Stimulated activated CD4-positive, alpha-beta T cell treated with anti-CD3 and anti-CD28 coated beads, Interleukin-1b, Interleukin-23, amount 100 ng/mL, for 4 hours (primary cell): ENCODE measurements around the gene CCDC112.
"Not testable (repeated sequence)": the region's sequence is repeated elsewhere in the genome, so short reads cannot be mapped to it uniquely, and the experiment has no call there.

Experiments
- DNase-seq, 2 donors: peaks; one replicate each; pipeline ENCODE4 v3.0.0-alpha.2; 2020; ENCODE audit warnings: low read depth in 2 of 2

CCDC112 gene

DNA sequence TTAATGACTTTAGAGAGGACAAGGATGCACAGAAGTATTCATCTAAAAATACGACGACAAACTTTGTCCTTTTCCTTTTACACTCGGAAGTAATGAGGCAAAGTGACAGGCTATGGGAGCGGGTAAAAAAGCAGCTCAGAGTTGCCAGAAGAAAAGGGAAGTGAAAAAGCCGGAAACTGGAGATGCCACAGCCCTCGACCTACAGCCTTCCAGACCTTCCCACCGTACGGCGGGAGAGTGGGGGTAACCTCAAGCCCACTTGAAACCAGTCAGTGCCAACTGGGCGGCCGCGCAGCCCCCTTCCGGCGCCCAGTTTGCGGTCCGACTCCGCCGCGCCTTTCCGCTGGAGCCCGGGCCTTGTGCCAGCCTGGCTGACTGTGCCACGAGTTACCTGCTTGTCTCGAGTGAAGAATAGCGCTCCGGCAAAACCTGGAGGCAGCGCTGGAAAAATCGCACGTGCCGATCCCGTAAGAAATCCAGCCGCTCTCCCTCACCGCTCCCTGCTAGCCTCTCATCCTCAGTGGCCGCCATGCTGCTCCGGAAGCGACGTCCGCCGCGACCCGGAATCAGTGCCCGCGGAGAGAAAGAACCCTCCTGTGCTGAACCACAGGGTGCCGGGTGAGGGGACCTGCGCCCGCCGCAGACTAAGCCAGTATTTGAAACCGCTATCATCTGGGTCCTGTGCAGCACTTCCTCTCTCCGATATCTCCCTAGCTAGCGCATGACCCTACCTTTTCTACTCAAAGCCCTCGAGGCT is 34.0 kb downstream of the CCDC112 start, which contains the start of gene PGGT1B:
Gene PGGT1B, minus strand, starts transcription at position 557 of the 757 bp plus-strand sequence. Its CDS starts 26 bp downstream, at position 531.
- peak; percentile 47 to 62 for DNase-seq

DNA sequence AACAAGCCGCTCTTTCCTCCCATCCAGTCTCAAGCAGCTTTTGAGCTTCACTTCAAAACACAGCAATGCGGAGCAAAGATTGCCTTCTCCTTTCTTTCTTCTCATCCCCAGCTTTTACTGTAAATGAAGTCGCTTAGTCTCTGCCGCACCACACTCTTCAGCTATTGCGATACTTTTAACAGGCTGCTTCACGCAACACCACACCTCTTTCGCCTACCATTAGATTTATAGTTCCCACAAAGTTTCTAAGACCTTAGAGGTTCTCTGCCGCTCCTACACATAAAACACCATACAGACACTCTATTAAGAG is 34.5 kb downstream of the CCDC112 start:
- DNase-seq, result no peak

DNA sequence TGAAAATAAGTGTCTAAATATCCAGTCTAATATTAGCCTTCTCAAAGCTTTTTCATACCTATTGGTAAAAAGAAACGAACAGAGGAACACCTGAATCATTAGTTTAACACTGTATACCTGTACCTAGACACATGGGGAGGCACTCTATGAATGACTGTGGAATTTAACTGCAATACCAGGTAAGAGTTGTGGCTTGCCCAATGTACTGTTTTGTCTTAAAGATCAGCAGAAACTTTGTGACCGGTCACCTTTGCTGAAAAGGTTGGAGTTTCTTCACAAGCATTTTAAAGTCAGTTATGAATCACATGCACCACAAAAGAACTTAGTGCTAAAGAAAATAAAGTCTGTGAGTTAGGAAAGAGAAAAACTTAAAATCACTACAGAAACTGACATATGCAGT is 36.2 kb downstream of the CCDC112 start:
- no peak for DNase-seq

DNA sequence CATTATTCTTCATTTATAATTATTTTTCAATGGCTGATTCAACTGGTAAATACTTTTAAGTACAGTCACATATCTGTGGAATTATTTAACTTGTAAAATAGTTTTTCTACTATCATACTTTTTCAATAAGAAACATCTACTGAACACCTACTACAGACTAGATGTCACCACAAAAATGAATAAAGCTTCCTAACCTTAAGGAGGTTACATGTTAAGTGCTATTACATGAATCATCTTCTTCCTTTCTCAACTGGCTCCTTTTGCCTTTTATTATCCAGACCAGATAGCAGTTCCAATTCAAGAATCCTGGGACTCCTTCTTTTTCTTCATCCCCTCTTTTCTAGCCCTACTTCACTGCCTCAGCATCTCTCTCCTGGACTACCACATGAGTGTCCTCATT is 38.5 kb downstream of the CCDC112 start:
- no peak for DNase-seq

DNA sequence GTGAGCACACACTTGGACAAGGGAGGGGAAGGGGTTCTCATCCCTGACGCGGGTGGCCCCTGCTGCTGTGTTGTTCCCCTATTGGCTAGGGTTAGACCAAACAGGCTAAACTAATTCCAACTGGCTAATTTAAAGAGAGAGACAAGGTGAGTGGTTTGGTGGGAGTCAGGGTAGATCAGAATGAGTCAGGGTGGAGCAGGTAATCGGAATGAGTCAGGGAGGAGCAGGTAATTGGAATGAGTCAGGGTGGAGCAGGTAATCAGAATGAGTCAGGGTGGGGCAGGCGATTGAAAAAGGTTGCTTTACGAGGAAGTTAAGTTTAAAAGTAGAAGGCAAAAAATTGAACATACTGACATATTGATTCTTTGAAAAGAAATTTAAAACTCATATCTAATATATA is 47.1 kb downstream of the CCDC112 start:
- not testable (repeated sequence) for DNase-seq

DNA sequence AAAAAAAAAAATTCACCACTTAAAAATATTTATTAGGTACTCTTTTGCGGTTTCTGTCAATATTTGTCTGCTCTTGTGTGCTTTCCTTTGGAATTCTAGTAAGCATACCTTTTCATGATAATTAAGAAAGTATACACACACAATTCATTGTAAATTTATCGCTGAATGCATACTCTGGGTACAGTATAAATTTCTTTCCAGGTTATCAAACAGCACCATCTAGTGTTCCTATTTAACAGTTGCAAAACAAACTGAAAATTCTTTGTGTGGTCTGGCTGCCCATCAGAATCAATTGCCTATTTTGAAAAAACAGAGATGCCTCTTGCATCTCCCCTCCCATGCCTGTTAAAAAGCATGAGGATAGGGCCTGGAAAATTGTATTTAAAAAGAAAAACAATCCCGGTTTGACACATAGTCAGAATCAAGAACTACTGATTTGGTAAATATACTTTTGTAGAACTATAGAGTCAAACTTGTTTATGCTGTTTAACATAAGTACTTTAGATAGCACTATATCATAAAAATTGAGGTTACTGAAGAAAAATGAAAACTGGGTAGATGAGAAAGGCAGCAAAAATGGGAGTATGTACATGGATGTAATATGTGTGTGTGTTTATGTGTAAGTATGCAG is 50.0 kb downstream of the CCDC112 start:
- DNase-seq, result no peak

DNA sequence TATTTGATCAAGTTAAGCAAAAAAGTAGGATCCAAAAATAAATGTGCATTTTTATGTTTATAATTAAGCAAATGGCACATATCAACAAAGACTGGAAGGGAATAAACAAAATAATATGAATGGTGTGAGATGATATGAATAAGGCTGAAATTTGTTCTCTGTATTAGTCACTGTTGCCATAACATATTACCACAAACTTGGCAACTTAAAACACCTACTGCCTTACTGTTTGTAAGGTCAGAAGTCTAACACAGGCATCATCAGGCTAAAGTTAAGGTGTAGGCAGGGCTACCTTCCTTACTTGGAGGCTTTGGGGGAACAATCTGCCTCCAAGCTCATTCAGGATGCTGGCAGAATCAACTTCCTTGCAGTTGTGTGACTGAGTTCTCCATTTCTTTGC is 53.0 kb downstream of the CCDC112 start:
- DNase-seq, result no peak

DNA sequence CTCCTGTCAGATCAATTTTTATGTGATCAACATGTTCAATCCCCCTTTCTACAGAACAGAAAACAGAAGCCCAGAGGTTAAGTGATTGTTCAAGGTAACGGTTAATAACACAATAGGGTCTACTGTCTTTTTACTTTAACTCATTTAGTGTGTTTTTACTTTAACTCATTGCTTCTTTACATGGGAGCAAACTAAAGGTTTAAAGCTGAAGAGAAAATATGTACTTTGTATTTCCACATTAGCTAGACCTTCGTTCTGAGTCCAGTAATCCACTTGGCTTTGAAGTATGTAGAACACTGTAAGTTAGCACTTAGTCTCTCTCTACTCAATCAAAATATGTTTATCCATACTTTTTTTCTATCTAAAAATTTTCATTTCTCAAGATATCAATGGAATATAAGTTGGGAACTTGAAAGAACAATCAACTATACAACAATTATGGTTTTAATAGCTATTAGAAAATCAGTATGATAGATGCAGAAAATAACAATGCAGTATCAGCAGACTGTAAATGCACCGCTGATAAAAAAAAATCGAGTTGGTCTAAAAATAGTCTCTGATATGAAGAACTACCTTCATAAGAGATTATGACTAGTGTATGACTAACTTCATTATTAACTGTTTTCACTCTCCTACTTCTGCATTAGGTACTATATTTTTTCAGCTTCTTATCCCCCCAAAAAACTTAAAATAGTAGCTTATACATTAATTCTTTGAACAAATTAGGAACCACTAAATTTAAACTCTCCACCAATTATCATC is 54.4 kb downstream of the CCDC112 start:
- DNase-seq, result no peak

GRCh38 chr5:115237066-115237465 is 59.4 kb downstream of the CCDC112 start:
- DNase-seq, result no peak

- no peak for DNase-seq
Observed at GRCh38 chr5:115236599-115236998, 59.9 kb downstream of the CCDC112 start.

GRCh38 chr5:115231598-115231997 is 64.9 kb downstream of the CCDC112 start:
- no peak for DNase-seq

DNA sequence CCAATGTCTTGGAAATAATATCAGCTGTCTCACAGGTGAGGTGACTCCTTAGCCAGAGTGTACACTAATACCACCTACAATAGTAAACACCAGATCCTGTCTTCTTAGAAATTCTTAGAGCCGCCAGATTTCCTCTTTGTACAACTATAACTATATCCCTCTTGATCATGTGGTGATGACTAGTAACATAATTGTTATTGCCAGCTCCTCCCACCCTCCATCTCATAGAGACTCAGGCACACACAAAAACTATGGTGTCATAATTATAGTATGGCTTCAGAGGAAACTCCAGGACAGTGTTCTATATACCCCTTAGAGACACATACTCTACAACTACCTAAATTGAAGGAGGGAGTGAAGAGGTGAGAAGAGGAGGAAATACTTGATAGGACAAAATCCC is 66.8 kb downstream of the CCDC112 start:
- DNase-seq, result no peak

DNA sequence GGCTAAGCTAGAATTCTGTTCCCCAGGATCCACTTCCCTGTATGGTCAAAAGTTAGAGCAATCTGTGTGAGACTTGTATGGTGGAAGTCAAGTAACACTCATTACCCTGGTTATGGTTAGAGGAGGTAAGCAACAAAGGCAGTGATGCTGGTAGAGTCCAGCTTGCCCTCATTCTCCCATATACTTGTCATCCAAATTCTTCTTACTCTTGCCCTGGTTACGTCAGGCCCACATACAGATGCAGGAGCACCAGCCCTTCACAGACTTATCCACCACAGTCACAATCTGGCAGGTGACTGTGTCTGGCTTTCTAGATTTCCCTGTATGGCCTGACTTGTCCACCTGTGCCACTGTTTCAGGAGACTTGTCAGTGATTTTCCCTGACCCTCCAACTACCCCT is 69.2 kb downstream of the CCDC112 start:
- DNase-seq, result no peak
